ENCODE measurements around the gene TPPP. TPM values are rescaled to one million over a fixed set of nuclear protein-coding genes. Genes with fewer than 3 reads are reported as not detected.

The TPPP gene
- total and polyA plus RNA-seq, 4 donors: 3.7 to 24.1 (median 5.8) TPM

DNA sequence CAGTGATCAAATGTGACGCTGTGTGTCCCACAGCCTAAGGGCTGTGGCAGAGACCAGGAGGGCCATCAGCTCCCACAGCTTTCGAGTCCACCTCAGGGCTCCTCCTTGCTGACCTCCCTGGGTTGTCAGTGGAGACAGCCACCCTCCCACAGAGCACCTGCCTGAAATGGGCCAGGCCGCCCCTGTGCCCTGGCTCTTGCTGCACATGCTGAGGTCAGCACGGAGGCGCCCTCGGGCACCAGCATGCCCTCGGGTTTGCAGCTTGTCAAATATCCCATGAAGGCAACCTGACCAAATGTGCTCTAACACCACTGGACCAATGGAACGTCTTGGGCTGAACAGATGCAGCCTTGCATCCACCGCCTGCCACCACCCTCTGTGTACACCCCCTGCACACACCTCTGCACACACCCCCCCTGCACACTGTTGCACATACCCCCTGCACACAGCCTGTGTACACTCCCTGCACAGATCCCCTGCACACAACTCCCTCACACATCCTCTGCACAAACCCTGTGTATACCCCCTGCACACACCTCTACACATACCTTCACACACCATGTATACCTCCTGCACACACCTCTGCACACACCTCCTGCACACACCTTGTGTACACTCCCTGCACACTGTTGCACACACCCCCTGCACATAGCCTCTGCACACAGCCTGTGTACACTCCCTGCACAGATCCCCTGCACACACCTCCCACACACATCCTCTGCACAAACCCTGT, 83.0 kb downstream of the TPPP start:
- H3K4me3 ChIP-seq: no peak overlapping the region
- TF ChIP-seq, protein P1, sequence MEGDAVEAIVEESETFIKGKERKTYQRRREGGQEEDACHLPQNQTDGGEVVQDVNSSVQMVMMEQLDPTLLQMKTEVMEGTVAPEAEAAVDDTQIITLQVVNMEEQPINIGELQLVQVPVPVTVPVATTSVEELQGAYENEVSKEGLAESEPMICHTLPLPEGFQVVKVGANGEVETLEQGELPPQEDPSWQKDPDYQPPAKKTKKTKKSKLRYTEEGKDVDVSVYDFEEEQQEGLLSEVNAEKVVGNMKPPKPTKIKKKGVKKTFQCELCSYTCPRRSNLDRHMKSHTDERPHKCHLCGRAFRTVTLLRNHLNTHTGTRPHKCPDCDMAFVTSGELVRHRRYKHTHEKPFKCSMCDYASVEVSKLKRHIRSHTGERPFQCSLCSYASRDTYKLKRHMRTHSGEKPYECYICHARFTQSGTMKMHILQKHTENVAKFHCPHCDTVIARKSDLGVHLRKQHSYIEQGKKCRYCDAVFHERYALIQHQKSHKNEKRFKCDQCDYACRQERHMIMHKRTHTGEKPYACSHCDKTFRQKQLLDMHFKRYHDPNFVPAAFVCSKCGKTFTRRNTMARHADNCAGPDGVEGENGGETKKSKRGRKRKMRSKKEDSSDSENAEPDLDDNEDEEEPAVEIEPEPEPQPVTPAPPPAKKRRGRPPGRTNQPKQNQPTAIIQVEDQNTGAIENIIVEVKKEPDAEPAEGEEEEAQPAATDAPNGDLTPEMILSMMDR (IDR thresholded peaks at IDR 0.05; ENCODE audit: control extremely low read depth, extremely low read depth): no peak
- H3K36me3 ChIP-seq (ENCODE audit: control insufficient read depth in 4 of 4, insufficient read depth in 4 of 4, low read length in 4 of 4): no peaks in the 10 kb centered on the region
- H3K9ac ChIP-seq (ENCODE audit: insufficient read depth in 1 of 2, low read length in 2 of 2): no peak overlapping the region
- ATAC-seq (ENCODE audit: insufficient read depth, low FRiP score) (no peak), DNase-seq (no peak)
- H3K9me3 ChIP-seq (ENCODE audit: control insufficient read depth in 4 of 4, insufficient read depth in 3 of 4, low read length in 3 of 4): no peaks in the 10 kb centered on the region
- H3K4me1 ChIP-seq (ENCODE audit: control insufficient read depth in 5 of 5, insufficient read depth in 5 of 5, low read length in 5 of 5): peaks cover 0 to 14% (median 10%) of the 10 kb centered on the region in 5 donors
- WGBS, 2 donors: 93 to 96% methylated on average over 9 of the region's 9 CpGs
- H3K27ac ChIP-seq (ENCODE audit: low read depth in 1 of 2, low read length in 1 of 2): no peak overlapping the region
- peaks cover 0 to 4% (median 0%) of the 10 kb centered on the region in 3 donors for H3K27me3 ChIP-seq (ENCODE audit: control insufficient read depth in 3 of 3, insufficient read depth in 3 of 3, low read length in 2 of 3)

Other genes starting within 250 kb of the TPPP start
- gene SLC9A3, start 168.9 kb downstream of the TPPP start, total RNA-seq: 1 to 10 TPM; 1.3 to 3.8 TPM
- 1 to 10 TPM in 1 of 2 donors, under 1 TPM in 1; 0.94 to 1.8 TPM for gene SLC9A3, start 168.9 kb downstream of the TPPP start, polyA plus RNA-seq
- gene CEP72, start 81.0 kb downstream of the TPPP start, total RNA-seq: 10 to 100 TPM in 1 of 2 donors, 1 to 10 TPM in 1; 8.5 to 12.1 TPM
- gene CEP72, start 81.0 kb downstream of the TPPP start, polyA plus RNA-seq: 1 to 10 TPM; 3.1 to 3.6 TPM
- gene ZDHHC11B, start 91.4 kb upstream of the TPPP start, total RNA-seq: 10 to 100 TPM in 1 of 2 donors, 1 to 10 TPM in 1; 6.9 to 44.4 TPM
- gene ZDHHC11B, start 91.4 kb upstream of the TPPP start, polyA plus RNA-seq: 1 to 10 TPM; 3.1 to 5.2 TPM
- 100 to 1,000 TPM in 1 of 2 donors, 10 to 100 TPM in 1; 31.3 to 110 TPM for gene ZDHHC11, start 157.6 kb upstream of the TPPP start, total RNA-seq
- 1 to 10 TPM; 6.8 to 9.8 TPM for gene ZDHHC11, start 157.6 kb upstream of the TPPP start, polyA plus RNA-seq
- gene BRD9, start 199.4 kb upstream of the TPPP start, total RNA-seq: 10 to 100 TPM; 48.4 to 69.7 TPM
- 10 to 100 TPM; 24.3 to 26.2 TPM for gene BRD9, start 199.4 kb upstream of the TPPP start, polyA plus RNA-seq
- 1 to 10 TPM; 3.3 to 6.2 TPM for gene TRIP13, start 199.5 kb upstream of the TPPP start, total RNA-seq
- gene TRIP13, start 199.5 kb upstream of the TPPP start, polyA plus RNA-seq: 1 to 10 TPM; 2.7 to 3.1 TPM

All from lung (tissue), 12 donors.